Measurements from ENCODE around the gene REC8.

Gene REC8

GRCh38 chr14:24139272-24139934, 32.5 kb upstream of the REC8 start:
- DNase-seq, result peak in 1 of 2 experiments; percentile 18

DNA sequence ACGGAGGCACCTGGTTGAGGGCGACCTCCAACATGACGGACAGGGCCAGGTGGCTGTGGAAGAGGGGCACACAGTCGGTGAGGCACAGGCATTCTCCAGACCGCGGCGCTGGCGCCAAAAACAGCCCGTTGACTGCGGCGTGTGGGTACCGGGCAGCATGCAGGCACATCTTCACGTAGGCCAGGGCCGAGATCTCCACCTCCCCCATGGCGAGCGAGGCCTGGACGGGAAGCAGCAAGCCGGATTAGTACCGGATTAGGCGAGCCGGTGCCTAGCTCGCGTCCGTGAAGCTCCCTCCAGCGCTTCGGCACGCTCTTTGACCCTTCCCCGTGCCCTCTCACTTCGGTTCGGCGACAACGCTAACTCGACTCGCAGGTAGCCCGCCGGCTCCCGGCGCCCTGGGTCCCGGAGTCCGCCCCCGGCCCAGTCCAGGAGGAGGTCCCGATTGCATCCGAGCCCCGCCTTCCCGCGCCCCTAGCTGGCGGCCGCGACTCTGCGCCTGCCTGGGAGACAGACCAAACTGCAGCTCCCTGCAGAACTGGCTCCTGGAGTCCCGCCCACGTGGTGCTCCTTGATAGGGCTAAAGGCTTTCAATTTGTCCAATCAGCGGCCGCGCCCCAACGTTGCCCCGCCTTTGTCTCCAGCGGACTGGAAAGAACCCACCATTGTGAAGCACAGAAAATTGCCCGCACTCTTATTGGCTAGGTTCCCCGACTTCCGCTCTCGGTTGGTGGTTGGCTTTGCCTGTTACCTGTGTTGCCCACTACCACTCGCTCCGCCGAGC, 30.6 kb upstream of the REC8 start, which contains the start of gene EMC9:
Gene EMC9 (minus strand): TSS at position 495 of the 784 bp plus-strand sequence. CDS start 287 bp downstream, at position 208.
- peak; percentile 99 to 100 for DNase-seq

DNA sequence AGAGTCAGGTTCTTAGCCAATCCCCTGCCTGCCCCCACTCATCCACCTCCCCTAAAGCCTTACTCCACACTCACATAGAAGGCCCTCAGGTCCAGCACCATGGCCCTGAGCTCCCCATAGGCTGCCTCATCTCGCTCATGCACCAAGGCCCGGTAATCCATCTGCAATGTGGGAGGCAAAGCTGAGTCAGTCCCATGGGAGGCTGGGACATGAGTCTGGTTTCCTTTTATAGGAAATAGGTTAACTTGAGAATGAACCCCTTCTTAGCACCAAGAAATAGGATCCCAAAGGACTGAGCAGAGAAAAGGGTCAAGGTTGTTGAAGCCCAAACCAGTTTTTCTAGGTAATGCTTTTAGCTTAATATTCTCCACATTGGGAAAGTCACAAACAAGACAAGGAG, 28.4 kb upstream of the REC8 start:
- DNase-seq, result no peak

GRCh38 chr14:24144451-24144850, 27.4 kb upstream of the REC8 start:
- no peak for DNase-seq

DNA sequence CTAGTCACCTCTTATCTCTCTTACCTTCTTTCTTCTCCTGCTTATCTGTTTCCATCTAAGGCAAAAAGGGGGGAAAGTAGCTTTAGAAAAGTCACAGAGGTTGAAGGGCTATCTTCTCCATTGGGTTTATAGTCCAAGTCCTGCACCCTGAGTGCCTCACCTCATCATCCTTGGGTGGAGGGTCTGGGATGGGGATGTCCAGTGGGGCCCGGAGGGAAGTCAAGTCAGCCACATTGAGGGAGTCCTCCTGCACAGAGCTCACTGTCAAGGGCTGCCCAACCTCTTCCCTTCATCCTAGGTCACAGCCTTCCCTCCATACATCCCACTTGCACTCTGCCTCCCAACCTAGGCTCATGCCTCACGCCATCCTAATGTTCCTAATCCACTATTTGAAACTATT, 26.7 kb upstream of the REC8 start:
- no peak for DNase-seq

DNA sequence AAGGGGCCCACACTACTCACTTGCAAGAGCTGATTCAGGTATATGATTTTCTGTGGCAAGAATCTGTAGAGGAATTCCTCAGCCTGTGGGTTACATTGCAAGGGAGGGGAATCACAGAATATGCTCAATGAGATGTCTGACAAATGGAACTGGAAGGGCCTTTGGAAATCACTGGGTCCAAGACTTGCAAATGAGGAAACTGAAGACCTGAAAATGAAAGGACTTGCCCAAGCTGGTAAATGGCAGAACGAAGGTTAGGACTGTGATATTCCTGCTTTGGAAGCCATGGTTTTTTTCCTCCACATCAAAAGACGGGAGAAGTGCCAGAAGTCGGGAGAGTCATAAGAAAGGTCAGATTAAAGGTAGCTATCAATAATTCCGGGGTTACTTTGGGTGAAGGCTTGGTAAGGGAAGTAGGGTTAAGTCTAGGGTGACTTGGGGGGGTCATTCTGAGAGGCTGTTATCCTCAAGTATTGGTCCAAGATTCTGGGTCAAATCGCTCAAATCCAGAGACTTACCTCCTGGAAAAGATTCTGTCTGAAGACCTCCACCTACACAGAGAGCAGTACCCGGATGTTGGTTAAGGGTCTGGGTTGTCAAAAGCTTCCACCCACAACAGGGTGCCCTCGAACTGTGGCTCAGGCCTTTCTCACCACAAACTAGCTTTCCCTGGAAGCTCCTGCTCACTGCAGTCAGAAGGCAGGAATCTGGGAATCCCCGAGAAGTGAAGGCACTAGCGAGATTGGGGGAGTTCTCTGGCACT, 26.0 kb upstream of the REC8 start:
- DNase-seq, result no peak

- peak; percentile 94 to 95 for DNase-seq
These were observed 25.4 kb upstream of the REC8 start, which contains the start of gene PSME2 for GRCh38 chr14:24146453-24146977. Gene PSME2 (minus strand): TSS chr14:24146610. CDS start chr14:24146581, 29 bp downstream.

DNA sequence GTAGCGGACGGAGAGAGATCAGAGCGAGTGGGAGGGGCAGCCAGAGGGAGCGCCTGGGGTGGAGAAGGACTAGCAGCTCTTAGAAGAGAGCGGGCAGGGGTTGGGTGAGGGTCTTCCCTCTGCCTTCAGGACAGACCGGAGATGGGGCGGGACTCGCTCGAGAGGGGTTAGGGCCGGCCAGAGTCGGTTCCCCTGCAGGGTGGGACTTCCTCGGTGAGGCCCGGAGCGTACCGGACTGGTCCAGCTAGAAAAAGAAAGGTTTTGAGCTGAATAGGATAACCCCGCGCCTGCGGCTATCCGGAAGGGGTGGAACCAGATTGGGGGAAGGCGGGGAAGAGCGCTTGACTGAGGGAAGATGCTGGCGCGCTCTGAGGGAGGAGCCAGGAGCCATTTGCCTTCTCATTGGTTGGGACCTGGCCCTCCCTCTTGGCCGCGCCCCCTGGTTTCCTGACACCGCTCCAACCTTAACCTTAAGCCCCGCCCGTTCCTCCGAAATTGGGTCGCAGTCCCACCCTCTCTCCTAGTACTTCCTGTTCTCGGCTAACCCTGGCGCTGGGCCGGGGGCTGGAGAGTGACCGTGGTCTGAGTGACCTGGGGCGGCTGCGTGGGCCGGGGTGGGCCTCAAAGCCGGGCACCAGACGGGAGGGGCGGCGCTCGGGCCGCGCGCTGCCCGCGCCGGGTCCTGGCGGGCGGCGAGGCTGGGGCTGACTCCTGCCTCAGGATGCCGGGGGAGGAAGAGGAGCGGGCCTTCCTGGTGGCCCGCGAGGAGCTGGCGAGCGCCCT, 24.7 kb upstream of the REC8 start, which contains the start of gene RNF31:
Gene RNF31 (plus strand): TSS at position 521 of the 783 bp plus-strand sequence. CDS start 201 bp downstream, at position 722.
- peak; percentile 98 for DNase-seq

DNA sequence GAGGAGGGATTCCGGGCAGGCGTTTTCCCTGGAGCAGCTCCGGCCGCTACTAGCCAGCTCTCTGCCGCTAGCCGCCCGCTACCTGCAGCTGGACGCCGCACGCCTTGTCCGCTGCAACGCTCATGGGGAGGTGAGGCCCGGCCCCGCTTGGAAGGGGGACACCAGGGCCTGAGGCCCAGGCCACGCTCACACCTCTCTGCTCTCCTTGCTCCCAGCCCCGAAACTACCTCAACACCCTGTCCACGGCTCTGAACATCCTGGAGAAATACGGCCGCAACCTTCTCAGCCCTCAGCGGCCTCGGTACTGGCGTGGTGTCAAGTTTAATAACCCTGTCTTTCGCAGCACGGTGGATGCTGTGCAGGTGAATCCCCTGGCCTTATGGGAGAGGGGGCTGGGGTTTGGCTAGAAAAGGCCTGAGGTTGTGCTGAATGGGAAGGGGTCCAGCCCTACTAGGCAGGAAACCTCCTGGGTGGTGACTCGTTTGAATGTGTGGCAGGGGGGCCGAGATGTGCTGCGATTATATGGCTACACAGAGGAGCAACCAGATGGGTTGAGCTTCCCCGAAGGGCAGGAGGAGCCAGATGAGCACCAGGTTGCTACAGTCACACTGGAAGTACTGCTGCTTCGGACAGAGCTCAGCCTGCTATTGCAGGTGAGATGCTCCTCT, 24.0 kb upstream of the REC8 start:
- no peak for DNase-seq

DNA sequence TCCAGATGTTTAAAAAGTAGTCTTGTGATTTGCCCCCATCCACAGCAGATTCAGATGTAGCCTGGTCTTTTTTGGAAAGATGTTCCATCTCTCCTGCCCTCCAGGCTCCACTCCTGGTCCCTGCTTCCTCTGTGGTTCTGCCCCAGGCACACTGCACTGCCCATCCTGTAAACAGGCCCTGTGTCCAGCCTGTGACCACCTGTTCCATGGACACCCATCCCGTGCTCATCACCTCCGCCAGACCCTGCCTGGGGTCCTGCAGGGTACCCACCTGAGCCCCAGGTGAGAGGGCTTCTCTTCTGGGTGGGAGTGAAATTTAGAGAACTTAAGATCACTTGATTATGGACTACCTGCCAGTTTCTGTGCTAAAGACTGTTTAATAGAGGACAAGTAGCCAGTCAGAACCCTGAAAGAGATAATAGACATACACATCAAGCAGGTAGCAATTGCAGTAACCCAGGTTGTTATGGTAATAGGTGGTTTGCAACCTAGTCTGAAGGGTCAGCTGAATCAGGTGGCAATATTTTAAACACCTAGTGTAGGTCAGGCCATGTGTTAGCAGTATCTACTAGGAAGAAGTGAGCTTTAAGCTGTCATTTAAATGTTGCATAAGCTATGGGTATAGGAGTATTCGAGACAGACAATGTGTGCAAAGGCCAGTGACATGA, 22.4 kb upstream of the REC8 start:
- DNase-seq, result no peak

DNA sequence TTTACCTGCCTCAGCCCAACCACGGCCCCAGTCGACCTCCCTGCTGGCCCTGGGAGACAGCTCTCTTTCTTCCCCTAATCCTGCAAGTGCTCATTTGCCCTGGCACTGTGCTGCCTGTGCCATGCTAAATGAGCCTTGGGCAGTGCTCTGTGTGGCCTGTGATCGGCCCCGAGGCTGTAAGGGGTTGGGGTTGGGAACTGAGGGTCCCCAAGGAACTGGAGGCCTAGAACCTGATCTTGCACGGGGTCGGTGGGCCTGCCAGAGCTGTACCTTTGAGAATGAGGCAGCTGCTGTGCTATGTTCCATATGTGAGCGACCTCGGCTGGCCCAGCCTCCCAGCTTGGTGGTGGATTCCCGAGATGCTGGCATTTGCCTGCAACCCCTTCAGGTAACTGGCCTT, 21.8 kb upstream of the REC8 start:
- no peak for DNase-seq

DNA sequence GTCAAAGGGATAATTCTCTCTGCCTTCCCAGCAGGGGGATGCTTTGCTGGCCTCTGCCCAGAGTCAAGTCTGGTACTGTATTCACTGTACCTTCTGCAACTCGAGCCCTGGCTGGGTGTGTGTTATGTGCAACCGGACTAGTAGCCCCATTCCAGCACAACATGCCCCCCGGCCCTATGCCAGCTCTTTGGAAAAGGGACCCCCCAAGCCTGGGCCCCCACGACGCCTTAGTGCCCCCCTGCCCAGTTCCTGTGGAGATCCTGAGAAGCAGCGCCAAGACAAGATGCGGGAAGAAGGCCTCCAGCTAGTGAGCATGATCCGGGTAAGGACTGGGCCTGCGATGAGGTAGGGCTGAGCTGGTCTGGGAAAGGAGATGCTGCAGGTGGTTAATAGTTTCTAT, 21.3 kb upstream of the REC8 start:
- DNase-seq, result no peak

DNA sequence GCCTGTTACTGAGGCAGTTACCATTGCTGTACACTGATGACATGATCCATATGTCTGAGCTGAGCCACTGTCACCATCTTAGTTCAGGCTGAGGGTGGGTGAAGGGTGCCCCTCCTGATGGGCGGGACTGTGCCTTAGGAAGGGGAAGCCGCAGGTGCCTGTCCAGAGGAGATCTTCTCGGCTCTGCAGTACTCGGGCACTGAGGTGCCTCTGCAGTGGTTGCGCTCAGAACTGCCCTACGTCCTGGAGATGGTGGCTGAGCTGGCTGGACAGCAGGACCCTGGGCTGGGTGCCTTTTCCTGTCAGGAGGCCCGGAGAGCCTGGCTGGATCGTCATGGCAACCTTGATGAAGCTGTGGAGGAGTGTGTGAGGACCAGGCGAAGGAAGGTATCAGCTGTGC, 20.9 kb upstream of the REC8 start:
- DNase-seq, result no peak

DNA sequence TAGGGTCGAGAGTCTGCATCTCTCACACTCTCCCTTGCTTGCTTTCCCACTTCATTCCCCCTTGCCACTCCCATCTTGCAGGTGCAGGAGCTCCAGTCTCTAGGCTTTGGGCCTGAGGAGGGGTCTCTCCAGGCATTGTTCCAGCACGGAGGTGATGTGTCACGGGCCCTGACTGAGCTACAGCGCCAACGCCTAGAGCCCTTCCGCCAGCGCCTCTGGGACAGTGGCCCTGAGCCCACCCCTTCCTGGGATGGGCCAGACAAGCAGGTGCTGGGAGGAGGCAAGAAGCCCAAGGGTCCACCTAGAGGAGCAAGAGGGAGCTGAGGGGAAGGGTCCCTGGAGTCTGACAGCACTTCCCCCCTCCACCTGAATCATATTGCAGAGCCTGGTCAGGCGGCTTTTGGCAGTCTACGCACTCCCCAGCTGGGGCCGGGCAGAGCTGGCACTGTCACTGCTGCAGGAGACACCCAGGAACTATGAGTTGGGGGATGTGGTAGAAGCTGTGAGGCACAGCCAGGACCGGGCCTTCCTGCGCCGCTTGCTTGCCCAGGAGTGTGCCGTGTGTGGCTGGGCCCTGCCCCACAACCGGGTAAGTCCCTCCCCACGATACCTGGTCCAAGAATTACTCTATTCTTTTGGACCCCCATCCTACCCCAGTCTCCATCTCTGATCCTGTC, 20.3 kb upstream of the REC8 start:
- no peak for DNase-seq

GRCh38 chr14:24155100-24155499, 16.8 kb upstream of the REC8 start:
- no peak for DNase-seq

DNA sequence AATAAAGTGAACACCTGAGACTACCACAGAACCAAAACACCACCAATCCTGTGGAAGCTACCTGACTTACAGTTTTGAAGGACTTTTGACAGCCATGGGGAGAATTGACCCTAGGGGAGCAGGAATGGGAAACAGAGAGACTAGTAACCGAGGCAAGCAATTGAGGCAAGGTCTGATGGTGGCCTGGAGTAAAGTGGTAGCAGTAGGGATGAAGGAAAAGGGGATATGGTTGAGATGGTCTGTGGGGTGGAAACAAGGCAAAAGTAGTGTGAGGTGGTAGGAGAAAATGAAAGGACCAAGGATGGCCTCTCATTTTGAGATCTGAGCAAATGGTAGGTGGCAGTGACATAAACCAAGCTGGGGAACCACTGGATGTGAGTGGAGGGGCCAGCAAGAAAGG, 15.0 kb upstream of the REC8 start:
- DNase-seq, result no peak

DNA sequence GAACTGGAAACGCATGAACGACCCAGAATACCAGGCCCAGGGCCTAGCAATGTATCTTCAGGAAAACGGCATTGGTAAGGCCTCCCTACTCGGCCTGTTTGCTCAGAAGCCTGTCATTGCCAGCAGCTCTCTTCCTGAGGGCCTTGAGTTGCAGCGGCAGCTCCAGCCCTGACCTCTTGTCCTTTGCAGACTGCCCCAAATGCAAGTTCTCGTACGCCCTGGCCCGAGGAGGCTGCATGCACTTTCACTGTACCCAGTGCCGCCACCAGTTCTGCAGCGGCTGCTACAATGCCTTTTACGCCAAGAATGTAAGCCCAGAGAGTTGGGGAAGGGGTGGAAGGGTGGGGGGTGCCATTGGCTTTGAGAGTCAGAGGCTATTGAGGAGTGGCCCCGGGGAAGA, 14.5 kb upstream of the REC8 start:
- no peak for DNase-seq

- no peak for DNase-seq
These were observed 11.9 kb upstream of the REC8 start for GRCh38 chr14:24159777-24160498.

DNA sequence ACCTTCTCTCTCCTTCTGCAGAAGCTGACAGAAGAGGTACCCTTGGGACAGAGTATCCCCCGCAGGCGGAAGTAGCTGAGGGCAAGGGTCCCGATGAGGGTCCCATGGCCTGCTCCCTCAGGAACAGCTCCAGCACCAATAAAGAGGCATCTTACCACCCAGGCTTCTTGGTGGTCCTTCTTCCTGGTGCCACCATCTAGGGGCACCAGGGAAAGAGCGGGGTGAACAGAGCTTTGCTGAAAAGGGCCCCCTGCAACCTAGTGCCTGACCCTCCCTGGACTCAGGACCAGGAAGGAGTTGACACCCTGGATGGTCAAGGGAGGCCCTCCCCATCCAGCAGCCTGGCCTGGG, 11.4 kb upstream of the REC8 start:
- no peak for DNase-seq

All from NCI-H2081 (cell line).